C4-2B (cell line): ENCODE results near the gene ZNF318.
A peak's percentile ranks its signal among the peaks of the same experiment; 100 is the strongest.
"Not testable (repeated sequence)": the region's sequence is repeated elsewhere in the genome, so short reads cannot be mapped to it uniquely, and the experiment has no call there.

Experiments used
- H3K27ac ChIP-seq: fragments of 450-650 bp; 2 replicates; pipeline ENCODE4 v1.5.1; 2017
- CTCF ChIP-seq: fragments of 450-650 bp; conservative IDR thresholded peaks from 2 replicates; pipeline ENCODE4 v1.5.1; 2017; ENCODE audit warnings: mild to moderate bottlenecking
- ZFX ChIP-seq: fragments of 450-650 bp; IDR thresholded peaks from 2 replicates; pipeline ENCODE4 v1.6.1; 2017

The ZNF318 gene

GRCh38 chr6:43361269-43361668 lies 8.2 kb downstream of the ZNF318 start:
- H3K27ac ChIP-seq: no peak overlapping the region
- no peak for TF ChIP-seq ZFX
- TF ChIP-seq CTCF: 0 out of 2 replicates have a peak, but pooled peaks have one; percentile 9

GRCh38 chr6:43359831-43360230 lies 9.6 kb downstream of the ZNF318 start:
- no peak for TF ChIP-seq CTCF
- TF ChIP-seq ZFX: no peak
- no peak overlapping the region for H3K27ac ChIP-seq

GRCh38 chr6:43359381-43359780 lies 10.1 kb downstream of the ZNF318 start:
- TF ChIP-seq CTCF (no peak), ZFX (no peak)
- no peak overlapping the region for H3K27ac ChIP-seq

GRCh38 chr6:43355862-43356590 lies 13.4 kb downstream of the ZNF318 start:
- TF ChIP-seq ZFX (no peak), CTCF (peak; percentile 29)
- no peak overlapping the region for H3K27ac ChIP-seq

- H3K27ac ChIP-seq: not testable (repeated sequence)
Measured at GRCh38 chr6:43351951-43352350, 17.5 kb downstream of the ZNF318 start.

GRCh38 chr6:43347444-43347843 lies 22.0 kb downstream of the ZNF318 start:
- H3K27ac ChIP-seq: no peak overlapping the region
- TF ChIP-seq CTCF: no peak
- TF ChIP-seq ZFX: no peak; the same call in 1 of the 2 replicates

GRCh38 chr6:43347021-43347420 lies 22.4 kb downstream of the ZNF318 start:
- TF ChIP-seq CTCF (no peak), ZFX (no peak)
- H3K27ac ChIP-seq: no peak overlapping the region

- not testable (repeated sequence) for H3K27ac ChIP-seq
Measured at GRCh38 chr6:43346243-43346642, 23.2 kb downstream of the ZNF318 start.
